HG02981 (cell line): ENCODE measurements around the gene FYN.
"Not testable (repeated sequence)": the region's sequence is repeated elsewhere in the genome, so short reads cannot be mapped to it uniquely, and the experiment has no call there.

Experiments
- ATAC-seq: cut with Tn5 transposase; IDR thresholded peaks from one replicate; pipeline ENCODE4 v1.9.1; 2021; ENCODE audit warnings: mild to moderate bottlenecking, moderate library complexity; ENCODE audit not compliant: unreplicated experiment

The FYN gene

GRCh38 chr6:111792914-111793700 is 80.1 kb downstream of the FYN start:
- no peak for ATAC-seq

GRCh38 chr6:111792241-111792640 is 81.0 kb downstream of the FYN start:
- no peak for ATAC-seq

- ATAC-seq: no peak
These were observed 81.8 kb downstream of the FYN start for GRCh38 chr6:111791415-111791814.

- ATAC-seq: no peak
These were observed 83.7 kb downstream of the FYN start for GRCh38 chr6:111789598-111789997.

GRCh38 chr6:111788379-111789276 is 84.6 kb downstream of the FYN start:
- ATAC-seq: no peak

GRCh38 chr6:111786151-111786550 is 87.1 kb downstream of the FYN start:
- not testable (repeated sequence) for ATAC-seq

GRCh38 chr6:111784433-111784832 is 88.8 kb downstream of the FYN start:
- no peak for ATAC-seq

- no peak for ATAC-seq
These were observed 90.3 kb downstream of the FYN start for GRCh38 chr6:111782887-111783466.

- ATAC-seq: no peak
These were observed 91.0 kb downstream of the FYN start for GRCh38 chr6:111782192-111782809.

- no peak for ATAC-seq
These were observed 92.1 kb downstream of the FYN start for GRCh38 chr6:111781041-111781708.

GRCh38 chr6:111780393-111780792 is 92.9 kb downstream of the FYN start:
- no peak for ATAC-seq

- no peak for ATAC-seq
These were observed 93.6 kb downstream of the FYN start for GRCh38 chr6:111779660-111780059.

GRCh38 chr6:111779031-111779430 is 94.2 kb downstream of the FYN start:
- no peak for ATAC-seq

- no peak for ATAC-seq
These were observed 95.9 kb downstream of the FYN start for GRCh38 chr6:111777357-111777756.

- ATAC-seq: no peak
These were observed 96.7 kb downstream of the FYN start for GRCh38 chr6:111776236-111777221.

GRCh38 chr6:111775145-111775922 is 97.9 kb downstream of the FYN start:
- ATAC-seq: no peak

- ATAC-seq: no peak
These were observed 98.9 kb downstream of the FYN start for GRCh38 chr6:111774346-111774703.

- ATAC-seq: no peak
These were observed 99.5 kb downstream of the FYN start for GRCh38 chr6:111773501-111774345.
